ENCODE measurements around the gene DENND6B.
"Not testable (repeated sequence)": the region's sequence is repeated elsewhere in the genome, so short reads cannot be mapped to it uniquely, and the experiment has no call there.

Gene DENND6B

GRCh38 chr22:50286701-50287318 lies 40.0 kb downstream of the DENND6B start:
- no peak for DNase-seq (ENCODE audit: low spot score)

- DNase-seq (ENCODE audit: low spot score): no peak
Measured at GRCh38 chr22:50286275-50286674, 40.5 kb downstream of the DENND6B start.

GRCh38 chr22:50285568-50286229 lies 41.1 kb downstream of the DENND6B start:
- DNase-seq (ENCODE audit: low spot score): no peak

- DNase-seq (ENCODE audit: low spot score): no peak
Measured at GRCh38 chr22:50284479-50284878, 42.3 kb downstream of the DENND6B start.

- DNase-seq (ENCODE audit: low spot score): no peak
Measured at GRCh38 chr22:50283821-50284220, 43.0 kb downstream of the DENND6B start.

GRCh38 chr22:50282361-50283155 lies 44.3 kb downstream of the DENND6B start:
- no peak for DNase-seq (ENCODE audit: low spot score)

- DNase-seq (ENCODE audit: low spot score): no peak
Measured at GRCh38 chr22:50281957-50282356, 44.9 kb downstream of the DENND6B start.

GRCh38 chr22:50281384-50281760 lies 45.4 kb downstream of the DENND6B start:
- DNase-seq (ENCODE audit: low spot score): no peak

GRCh38 chr22:50280708-50281383 lies 46.0 kb downstream of the DENND6B start:
- DNase-seq (ENCODE audit: low spot score): no peak

GRCh38 chr22:50280022-50280707 lies 46.6 kb downstream of the DENND6B start:
- no peak for DNase-seq (ENCODE audit: low spot score)

GRCh38 chr22:50278956-50279619 lies 47.7 kb downstream of the DENND6B start:
- no peak for DNase-seq (ENCODE audit: low spot score)

- DNase-seq (ENCODE audit: low spot score): no peak
Measured at GRCh38 chr22:50278461-50278860, 48.4 kb downstream of the DENND6B start.

- DNase-seq (ENCODE audit: low spot score): no peak
Measured at GRCh38 chr22:50277761-50278160, 49.1 kb downstream of the DENND6B start.

- peak; percentile 49 for DNase-seq (ENCODE audit: low spot score)
Measured at GRCh38 chr22:50276143-50276542, 50.7 kb downstream of the DENND6B start.

GRCh38 chr22:50275181-50276055 lies 51.4 kb downstream of the DENND6B start:
- DNase-seq (ENCODE audit: low spot score): no peak

- no peak for DNase-seq (ENCODE audit: low spot score)
Measured at GRCh38 chr22:50274771-50275170, 52.0 kb downstream of the DENND6B start.

- DNase-seq (ENCODE audit: low spot score): peak; percentile 46
Measured at GRCh38 chr22:50274311-50274710, 52.5 kb downstream of the DENND6B start.

GRCh38 chr22:50273781-50274180 lies 53.0 kb downstream of the DENND6B start:
- not testable (repeated sequence) for DNase-seq (ENCODE audit: low spot score)

- not testable (repeated sequence) for DNase-seq (ENCODE audit: low spot score)
Measured at GRCh38 chr22:50273352-50273751, 53.5 kb downstream of the DENND6B start.

- no peak for DNase-seq (ENCODE audit: low spot score)
Measured at GRCh38 chr22:50272044-50272802, 54.6 kb downstream of the DENND6B start.

Data from CD4-positive, alpha-beta T cell treated with Interleukin-2 at 100 ng/mL for 4 hours (primary cell).